Testis (tissue), 3 donors: ENCODE results near the gene CSRNP3. TPM values are rescaled to one million over a fixed set of nuclear protein-coding genes. Genes with fewer than 3 reads are reported as not detected.

Source experiments
- DNase-seq: peaks from one replicate; pipeline ENCODE4 v3.0.0-alpha.2; 2019
- H3K27ac ChIP-seq, 2 donors: fragments of 200-600 bp; sonication (generic); one replicate each; pipeline ENCODE4 v1.5.1; 2019
- H3K27me3 ChIP-seq: fragments of 200-600 bp; sonication (generic); one replicate; pipeline ENCODE4 v1.5.1; 2019
- H3K36me3 ChIP-seq: fragments of 200-600 bp; sonication (generic); one replicate; pipeline ENCODE4 v1.5.1; 2017; ENCODE audit warnings: low read depth; ENCODE audit errors: missing control alignments
- H3K4me1 ChIP-seq: fragments of 200-600 bp; sonication (generic); one replicate; pipeline ENCODE4 v1.5.1; 2019
- H3K4me3 ChIP-seq, 2 donors: fragments of 200-600 bp; sonication (generic); one replicate each; pipeline ENCODE4 v1.5.1; 2017 to 2019
- H3K9me3 ChIP-seq: fragments of 200-600 bp; sonication (generic); one replicate; pipeline ENCODE4 v1.5.1; 2017
- CTCF ChIP-seq, 3 experiments: fragments of 450-650 bp in 2 of 3; fragments of 200-600 bp in 1 of 3; sonication (generic) in 1 of 3; IDR thresholded peaks; one replicate each; pipeline ENCODE4 v1.5.1; 2016 to 2019; ENCODE audit warnings: antibody characterized with exemption in 3 of 3, mild to moderate bottlenecking in 2 of 3, moderate library complexity in 1 of 3
- POLR2A ChIP-seq: fragments of 450-650 bp; IDR thresholded peaks from one replicate; pipeline ENCODE4 v1.6.1; 2017; ENCODE audit warnings: antibody characterized with exemption, mild to moderate bottlenecking, moderate library complexity
- WGBS, 2 donors: methylation state at CpG; one replicate each; pipeline ENCODE4 v1.1.5; 2018; 5-methylcytosine and 5-hydroxymethylcytosine counted together
- intact Hi-C: fragments of 100-400 bp; cut with DNase I; formaldehyde crosslinking; loops from one replicate; pipeline ENCODE4 v1.15.1; 2023; ENCODE audit warnings: low total_unique reads
- polyA plus RNA-seq: library from polyadenylated mRNA; stranded (reverse); fragments of 350-450 nt; fragmentation: Illumina TruSeq; extraction: RNeasy Lipid Tissue Mini Kit (QIAGEN cat#74804); gene quantifications from one replicate; pipeline ENCODE4 v1.2.3, GENCODE V29; 2014; ENCODE audit warnings: low read depth, low replicate concordance; ENCODE audit not compliant: insufficient read depth
- total RNA-seq, 2 donors: library from RNA; depleted of rRNA; stranded (reverse); fragments of >200 nt; gene quantifications; one replicate each; pipeline ENCODE4 v1.2.3, GENCODE V29; 2016

Gene CSRNP3
- total and polyA plus RNA-seq, 3 donors from 2014 or later: 3.0 to 6.1 (median 5.3) TPM

- Histone ChIP-seq H3K36me3 (no peaks in the 10 kb centered on the region), H3K9me3 (no peaks in the 10 kb centered on the region), H3K27me3 (no peaks in the 10 kb centered on the region), H3K4me3 (no peak overlapping the region), H3K4me1 (no peaks in the 10 kb centered on the region), H3K27ac (no peak overlapping the region)
- TF ChIP-seq CTCF (IDR thresholded peaks at IDR 0.05): no peak
- no peak for TF ChIP-seq POLR2A
- WGBS, 2 donors: 81 to 95% methylated on average over 1 of the region's 1 CpG
- intact Hi-C loops: no loop called here
- DNase-seq: no peak
These were observed 33.9 kb upstream of the CSRNP3 start for GRCh38 chr2:165435611-165436010.

GRCh38 chr2:165436559-165436958 lies 32.9 kb upstream of the CSRNP3 start:
- H3K9me3 ChIP-seq: no peaks in the 10 kb centered on the region
- H3K4me3 ChIP-seq: no peak overlapping the region
- no peak overlapping the region for H3K27ac ChIP-seq
- H3K36me3 ChIP-seq: no peaks in the 10 kb centered on the region
- no peaks in the 10 kb centered on the region for H3K4me1 ChIP-seq
- no peaks in the 10 kb centered on the region for H3K27me3 ChIP-seq
- intact Hi-C loops: no loop called here
- WGBS, 2 donors: 83 to 87% methylated on average over 3 of the region's 3 CpGs
- TF ChIP-seq CTCF (IDR thresholded peaks at IDR 0.05) (no peak), POLR2A (no peak)
- no peak for DNase-seq

- no peaks in the 10 kb centered on the region for H3K36me3 ChIP-seq
- H3K27me3 ChIP-seq: no peaks in the 10 kb centered on the region
- H3K4me3 ChIP-seq: no peak overlapping the region
- no peak overlapping the region for H3K27ac ChIP-seq
- WGBS, 2 donors: 16 to 24% methylated on average over 1 of the region's 1 CpG
- no peaks in the 10 kb centered on the region for H3K9me3 ChIP-seq
- intact Hi-C loops: no loop called here
- no peaks in the 10 kb centered on the region for H3K4me1 ChIP-seq
- no peak for TF ChIP-seq POLR2A
- TF ChIP-seq CTCF (IDR thresholded peaks at IDR 0.05): no peak
- no peak for DNase-seq
These were observed 29.1 kb upstream of the CSRNP3 start for GRCh38 chr2:165440367-165440766.

GRCh38 chr2:165443511-165443910 lies 26.0 kb upstream of the CSRNP3 start:
- TF ChIP-seq POLR2A: no peak
- no peak for TF ChIP-seq CTCF (IDR thresholded peaks at IDR 0.05)
- Histone ChIP-seq H3K36me3 (no peaks in the 10 kb centered on the region), H3K27ac (no peak overlapping the region), H3K4me1 (no peaks in the 10 kb centered on the region), H3K4me3 (no peak overlapping the region), H3K27me3 (no peaks in the 10 kb centered on the region), H3K9me3 (no peaks in the 10 kb centered on the region)
- WGBS, 2 donors: 83 to 91% methylated on average over 1 of the region's 1 CpG
- intact Hi-C loops: no loop called here
- no peak for DNase-seq

GRCh38 chr2:165448406-165448805 lies 21.1 kb upstream of the CSRNP3 start:
- TF ChIP-seq CTCF (IDR thresholded peaks at IDR 0.05) (no peak), POLR2A (no peak)
- Histone ChIP-seq H3K4me1 (no peaks in the 10 kb centered on the region), H3K9me3 (no peaks in the 10 kb centered on the region), H3K4me3 (no peak overlapping the region), H3K36me3 (no peaks in the 10 kb centered on the region), H3K27me3 (no peaks in the 10 kb centered on the region), H3K27ac (no peak overlapping the region)
- WGBS, 2 donors: 45 to 50% methylated on average over 3 of the region's 3 CpGs
- DNase-seq: no peak
- intact Hi-C loops: no loop called here
